ENCODE results near the gene CTSZ. TPM values are rescaled to one million over a fixed set of nuclear protein-coding genes. Genes with fewer than 3 reads are reported as not detected.

CTSZ gene
- polyA plus RNA-seq, 3 donors = 62.6 to 755 (median 86.4) TPM

GRCh38 chr20:58973866-58974265 lies 33.2 kb downstream of the CTSZ start:
- Mint-ChIP-seq H3K27me3 (ENCODE audit: low read depth in 3 of 3) (peaks cover 4 to 8% (median 5%) of the 10 kb centered on the region in 3 donors), H3K9me3 (peaks cover 3 to 24% (median 15%) of the 10 kb centered on the region in 7 donors), H3K4me1 (peaks cover 11% of the 10 kb centered on the region), H3K4me3 (peak overlapping the region; percentile 21 to 82), H3K27ac (peak overlapping the region in 6 of 7 donors; percentile 6 to 84 (median 50)), H3K36me3 (no peaks in the 10 kb centered on the region)
- Histone ChIP-seq H3K4me1 (ENCODE audit: control insufficient read depth in 1 of 2, insufficient read depth in 2 of 2, low read length in 2 of 2) (peaks cover 10 to 11% of the 10 kb centered on the region in 2 donors), H3K79me2 (ENCODE audit: insufficient read depth, low read length) (no peaks in the 10 kb centered on the region), H3K27me3 (ENCODE audit: control insufficient read depth in 2 of 2, insufficient read depth in 2 of 2, low read length in 2 of 2) (no peaks in the 10 kb centered on the region), H3K9me3 (replicated peaks in 1 of 2; ENCODE audit: control insufficient read depth in 1 of 2, insufficient read depth in 1 of 2, low read length in 2 of 2) (peaks cover 13 to 18% of the 10 kb centered on the region in 2 donors), H3K36me3 (replicated peaks in 1 of 2; ENCODE audit: control insufficient read depth in 1 of 2, insufficient read depth in 2 of 2, low read length in 2 of 2) (no peaks in the 10 kb centered on the region), H2AFZ (ENCODE audit: insufficient read depth, low read depth, low read length, poor library complexity, severe bottlenecking) (no peak overlapping the region), H3K27ac (ENCODE audit: low read depth in 1 of 2, low read length in 2 of 2) (no peak overlapping the region), H3K4me3 (replicated peaks in 1 of 3; ENCODE audit: low read depth in 2 of 3, low read length in 3 of 3) (peak overlapping the region in 1 of 3 experiments; percentile 5), H3K4me2 (replicated peaks; ENCODE audit: extremely low read depth, low read length, poor library complexity, severe bottlenecking) (peak overlapping the region; percentile 46), H4K20me1 (ENCODE audit: insufficient read depth, low read length) (no peaks in the 10 kb centered on the region), H3K9ac (ENCODE audit: insufficient read depth, low read length, poor library complexity, severe bottlenecking) (no peak overlapping the region)
- TF ChIP-seq CTCF (IDR thresholded peaks at IDR 0.05) = no peak
- intact Hi-C loops (cut with micrococcal nuclease) = loop anchor here in 1 of 2 donors (5.0 kb wide), 1 partner anchor 52 kb away; no protein-coding TSS in a partner anchor
- peak in 1 of 3 donors; percentile 23 for DNase-seq
- 14% methylated on average over 3 of the region's 3 CpGs for WGBS (ENCODE audit: insufficient coverage)

GRCh38 chr20:58973179-58973578 lies 33.9 kb downstream of the CTSZ start:
- Histone ChIP-seq H3K27ac (ENCODE audit: low read depth in 1 of 2, low read length in 2 of 2) (no peak overlapping the region), H4K20me1 (ENCODE audit: insufficient read depth, low read length) (no peaks in the 10 kb centered on the region), H2AFZ (ENCODE audit: insufficient read depth, low read depth, low read length, poor library complexity, severe bottlenecking) (no peak overlapping the region), H3K79me2 (ENCODE audit: insufficient read depth, low read length) (no peaks in the 10 kb centered on the region), H3K9me3 (replicated peaks in 1 of 2; ENCODE audit: control insufficient read depth in 1 of 2, insufficient read depth in 1 of 2, low read length in 2 of 2) (peaks cover 13 to 18% of the 10 kb centered on the region in 2 donors), H3K4me2 (replicated peaks; ENCODE audit: extremely low read depth, low read length, poor library complexity, severe bottlenecking) (no peak overlapping the region), H3K9ac (ENCODE audit: insufficient read depth, low read length, poor library complexity, severe bottlenecking) (no peak overlapping the region), H3K4me3 (replicated peaks in 1 of 3; ENCODE audit: low read depth in 2 of 3, low read length in 3 of 3) (no peak overlapping the region), H3K4me1 (ENCODE audit: control insufficient read depth in 1 of 2, insufficient read depth in 2 of 2, low read length in 2 of 2) (peaks cover 10 to 11% of the 10 kb centered on the region in 2 donors), H3K36me3 (replicated peaks in 1 of 2; ENCODE audit: control insufficient read depth in 1 of 2, insufficient read depth in 2 of 2, low read length in 2 of 2) (no peaks in the 10 kb centered on the region), H3K27me3 (ENCODE audit: control insufficient read depth in 2 of 2, insufficient read depth in 2 of 2, low read length in 2 of 2) (no peaks in the 10 kb centered on the region)
- 95% methylated on average over 3 of the region's 4 CpGs for WGBS (ENCODE audit: insufficient coverage)
- DNase-seq = no peak
- H3K4me1 Mint-ChIP-seq = peaks cover 11% of the 10 kb centered on the region
- H3K27ac Mint-ChIP-seq = peak overlapping the region in 2 of 7 donors; percentile 17 to 37
- peaks cover 5 to 7% (median 6%) of the 10 kb centered on the region in 3 donors for H3K27me3 Mint-ChIP-seq (ENCODE audit: low read depth in 3 of 3)
- intact Hi-C loops (cut with micrococcal nuclease) = loop anchor here in 1 of 2 donors (5.0 kb wide), 1 partner anchor 51 kb away; no protein-coding TSS in a partner anchor
- TF ChIP-seq CTCF (IDR thresholded peaks at IDR 0.05) = no peak
- no peaks in the 10 kb centered on the region for H3K36me3 Mint-ChIP-seq
- H3K4me3 Mint-ChIP-seq = no peak overlapping the region
- H3K9me3 Mint-ChIP-seq = peaks cover 3 to 24% (median 15%) of the 10 kb centered on the region in 7 donors

Data from CD14-positive monocyte (primary cell).